HepG2 (cell line): ENCODE measurements around the gene STMN3.

Source experiments
- ARID5B ChIP-seq: IDR thresholded peaks from 2 replicates; pipeline ENCODE4 v1.4.0; 2020; ENCODE audit warnings: mild to moderate bottlenecking, missing genetic modification reagents
- ETS1 ChIP-seq: sonication (generic); formaldehyde crosslinking; IDR thresholded peaks from 2 replicates; pipeline ENCODE4 v1.4.0; 2020; ENCODE audit warnings: missing genetic modification reagents
- EZH2 ChIP-seq: conservative IDR thresholded peaks from 2 replicates; pipeline ENCODE4 v1.6.1; 2012; ENCODE audit warnings: mild to moderate bottlenecking, low read depth, low read length, moderate library complexity
- SMC3 ChIP-seq: IDR thresholded peaks from 2 replicates; pipeline ENCODE4 v1.6.1; 2011; ENCODE audit warnings: low read length, improper control_type of control experiment
- TCF7 ChIP-seq: sonication (generic); IDR thresholded peaks from 2 replicates; pipeline ENCODE4 v1.6.1; 2016; ENCODE audit warnings: antibody characterized with exemption, low read depth
- ZBTB49 ChIP-seq: sonication (generic); formaldehyde crosslinking; IDR thresholded peaks from 2 replicates; pipeline ENCODE4 v1.4.0; 2020; ENCODE audit warnings: missing genetic modification reagents, borderline replicate concordance
- ZNF274 ChIP-seq: sonication (generic); formaldehyde crosslinking; IDR thresholded peaks from 2 replicates; pipeline ENCODE4 v1.5.1; 2020; ENCODE audit warnings: mild to moderate bottlenecking, missing genetic modification reagents

- TF ChIP-seq EZH2 (no peak), ARID5B (CRISPR knock-in tag) (no peak), ZNF274 (CRISPR knock-in tag) (no peak), TCF7 (no peak), ETS1 (no peak), ZBTB49 (CRISPR knock-in tag) (no peak), SMC3 (no peak)
Measured at GRCh38 chr20:63656451-63656850, 3.2 kb upstream of the STMN3 start.
